ENCODE data around the gene TINCR.

The TINCR gene

DNA sequence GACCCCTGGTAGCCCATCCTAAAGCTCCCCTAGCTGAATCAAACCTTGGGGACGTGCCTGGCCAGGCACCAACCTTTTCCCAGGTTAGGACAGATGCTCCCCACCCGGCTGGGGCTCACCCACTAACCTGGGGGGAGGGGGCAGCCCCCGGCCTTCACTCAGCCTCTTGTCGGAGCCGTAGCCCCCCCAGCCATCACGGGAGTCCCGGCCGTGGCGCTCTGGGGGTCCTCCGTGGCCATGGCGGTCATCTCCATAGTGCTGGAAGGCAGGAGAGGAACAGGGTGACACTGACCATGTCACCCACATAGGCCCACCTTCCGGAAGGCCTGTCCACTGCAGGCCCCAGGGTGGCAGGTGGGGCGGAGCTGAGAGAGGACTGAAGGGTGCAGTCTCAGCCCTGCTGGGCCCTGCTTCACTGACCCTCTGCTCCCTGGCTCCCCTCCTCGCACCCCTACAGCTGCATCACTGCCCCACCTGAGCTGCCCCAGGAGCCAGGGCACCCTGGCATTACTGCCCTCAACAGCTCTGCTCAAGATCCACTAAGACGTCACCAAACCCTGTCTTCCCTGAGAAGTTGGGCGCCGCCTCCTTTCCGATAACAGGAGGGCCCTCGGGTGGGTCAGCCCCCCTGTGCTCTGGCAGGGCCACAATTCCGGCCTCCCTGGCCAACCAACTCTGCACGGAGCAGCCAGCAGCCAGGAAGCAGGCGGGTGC is 22.6 kb upstream of the TINCR start:
- Histone ChIP-seq H3K79me2 (peaks cover 11% of the 10 kb centered on the region), H3K4me1 (peaks cover 5% of the 10 kb centered on the region), H3K9ac (no peak overlapping the region), H3K4me3 (ENCODE audit: low read depth, low read length) (no peak overlapping the region), H2AFZ (no peak overlapping the region), H3K27me3 (ENCODE audit: control insufficient read depth, insufficient read depth, low read length) (no peaks in the 10 kb centered on the region), H3K4me2 (ENCODE audit: low read length) (no peak overlapping the region), H3K36me3 (ENCODE audit: control insufficient read depth, insufficient read depth, low read length) (no peaks in the 10 kb centered on the region), H3K27ac (no peak overlapping the region), H3K9me3 (ENCODE audit: control insufficient read depth, low read length) (no peaks in the 10 kb centered on the region)
- TF ChIP-seq, protein P1, sequence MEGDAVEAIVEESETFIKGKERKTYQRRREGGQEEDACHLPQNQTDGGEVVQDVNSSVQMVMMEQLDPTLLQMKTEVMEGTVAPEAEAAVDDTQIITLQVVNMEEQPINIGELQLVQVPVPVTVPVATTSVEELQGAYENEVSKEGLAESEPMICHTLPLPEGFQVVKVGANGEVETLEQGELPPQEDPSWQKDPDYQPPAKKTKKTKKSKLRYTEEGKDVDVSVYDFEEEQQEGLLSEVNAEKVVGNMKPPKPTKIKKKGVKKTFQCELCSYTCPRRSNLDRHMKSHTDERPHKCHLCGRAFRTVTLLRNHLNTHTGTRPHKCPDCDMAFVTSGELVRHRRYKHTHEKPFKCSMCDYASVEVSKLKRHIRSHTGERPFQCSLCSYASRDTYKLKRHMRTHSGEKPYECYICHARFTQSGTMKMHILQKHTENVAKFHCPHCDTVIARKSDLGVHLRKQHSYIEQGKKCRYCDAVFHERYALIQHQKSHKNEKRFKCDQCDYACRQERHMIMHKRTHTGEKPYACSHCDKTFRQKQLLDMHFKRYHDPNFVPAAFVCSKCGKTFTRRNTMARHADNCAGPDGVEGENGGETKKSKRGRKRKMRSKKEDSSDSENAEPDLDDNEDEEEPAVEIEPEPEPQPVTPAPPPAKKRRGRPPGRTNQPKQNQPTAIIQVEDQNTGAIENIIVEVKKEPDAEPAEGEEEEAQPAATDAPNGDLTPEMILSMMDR (IDR thresholded peaks at IDR 0.05), result no peak

DNA sequence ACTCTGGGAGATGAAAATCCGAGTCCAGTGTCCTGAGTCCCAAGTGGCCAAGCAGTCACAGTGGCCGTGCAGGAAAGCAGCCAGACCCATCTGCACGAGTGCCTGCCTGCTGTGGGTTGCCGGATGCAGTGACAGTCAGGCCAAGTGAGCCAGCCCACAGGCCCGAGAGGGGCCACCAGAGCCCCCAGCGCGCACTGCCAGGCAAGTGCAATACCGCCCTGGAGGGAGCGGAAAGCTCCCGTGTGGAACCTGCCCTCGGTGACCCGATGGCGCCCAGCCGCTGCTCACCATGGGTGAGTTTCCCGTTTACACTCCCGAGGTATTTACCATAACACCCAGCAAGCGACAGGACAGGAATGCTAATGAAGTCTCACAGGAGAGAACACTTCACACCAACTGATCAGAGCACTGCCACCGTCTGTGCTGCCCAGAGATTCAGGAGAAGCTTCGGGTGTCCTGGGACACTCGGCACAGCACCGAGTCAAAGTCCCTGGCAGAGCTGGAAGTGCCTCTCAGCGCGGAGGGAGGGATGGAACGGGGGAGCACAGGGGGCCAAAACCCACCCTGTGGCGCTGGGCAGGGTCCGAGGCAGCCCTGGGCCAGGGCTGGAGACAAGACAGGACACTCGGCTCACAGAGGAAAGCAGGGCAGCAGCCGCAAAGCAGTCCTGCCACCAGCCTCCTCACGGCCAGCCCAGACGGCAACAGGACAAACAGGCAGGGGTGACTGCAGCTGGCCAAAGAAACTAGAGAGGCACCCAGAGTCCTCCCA is 21.3 kb upstream of the TINCR start:
- Histone ChIP-seq H3K9ac (no peak overlapping the region), H3K4me1 (peaks cover 5% of the 10 kb centered on the region), H3K27me3 (ENCODE audit: control insufficient read depth, insufficient read depth, low read length) (no peaks in the 10 kb centered on the region), H2AFZ (no peak overlapping the region), H3K4me3 (ENCODE audit: low read depth, low read length) (no peak overlapping the region), H3K79me2 (peaks cover 9% of the 10 kb centered on the region), H3K4me2 (ENCODE audit: low read length) (no peak overlapping the region), H3K27ac (peak overlapping the region; percentile 7), H3K9me3 (ENCODE audit: control insufficient read depth, low read length) (no peaks in the 10 kb centered on the region), H3K36me3 (ENCODE audit: control insufficient read depth, insufficient read depth, low read length) (no peaks in the 10 kb centered on the region)
- TF ChIP-seq, protein P1 (IDR thresholded peaks at IDR 0.05), result no peak

DNA sequence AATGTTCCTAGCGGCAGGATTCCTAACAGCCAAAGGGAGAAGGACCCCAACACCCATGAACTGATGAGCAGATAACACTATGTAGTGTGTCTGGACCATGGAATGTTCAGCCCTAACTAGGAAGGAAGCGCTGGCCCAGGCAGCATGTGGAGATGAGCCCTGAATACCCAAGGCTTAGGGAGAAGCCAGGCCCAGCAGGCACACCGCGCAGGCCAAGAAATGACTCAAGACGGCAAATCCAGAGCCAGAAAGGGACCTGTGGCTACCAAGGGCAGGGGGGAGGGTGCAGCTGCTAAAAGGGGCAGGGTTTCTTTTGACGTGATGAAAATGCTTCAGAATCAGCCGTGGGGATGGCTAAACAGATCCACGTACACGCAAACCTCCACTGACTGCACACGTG is 20.7 kb upstream of the TINCR start:
- Histone ChIP-seq H3K4me3 (ENCODE audit: low read depth, low read length) (no peak overlapping the region), H3K36me3 (ENCODE audit: control insufficient read depth, insufficient read depth, low read length) (no peaks in the 10 kb centered on the region), H3K79me2 (peaks cover 9% of the 10 kb centered on the region), H2AFZ (no peak overlapping the region), H3K27ac (no peak overlapping the region), H3K27me3 (ENCODE audit: control insufficient read depth, insufficient read depth, low read length) (no peaks in the 10 kb centered on the region), H3K4me1 (peaks cover 5% of the 10 kb centered on the region), H3K9me3 (ENCODE audit: control insufficient read depth, low read length) (no peaks in the 10 kb centered on the region), H3K4me2 (ENCODE audit: low read length) (no peak overlapping the region), H3K9ac (no peak overlapping the region)
- TF ChIP-seq, protein P1 (IDR thresholded peaks at IDR 0.05), result no peak

DNA sequence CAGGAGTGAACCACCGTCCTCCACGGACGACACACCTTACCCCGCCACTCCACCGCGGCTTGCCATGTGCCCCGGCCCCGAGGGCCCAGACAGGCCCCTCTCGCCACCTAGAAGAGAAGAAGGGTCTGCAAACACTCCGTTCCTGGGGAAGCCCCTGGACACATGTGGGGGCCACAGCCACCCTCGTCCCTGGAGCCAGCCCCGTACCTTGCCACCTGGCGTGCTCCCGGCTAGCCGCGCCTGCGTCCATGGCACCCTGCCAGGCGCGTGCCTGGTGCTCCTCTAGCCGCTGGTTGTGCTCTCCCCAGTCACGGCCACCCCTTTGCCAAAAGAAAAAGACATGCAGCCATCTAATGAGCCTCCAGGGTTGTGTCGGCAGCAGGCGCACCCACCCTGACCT is 19.9 kb upstream of the TINCR start:
- H3K4me1 ChIP-seq, result peaks cover 5% of the 10 kb centered on the region
- no peak overlapping the region for H3K4me3 ChIP-seq (ENCODE audit: low read depth, low read length)
- H3K27ac ChIP-seq, result no peak overlapping the region
- no peak overlapping the region for H3K9ac ChIP-seq
- no peaks in the 10 kb centered on the region for H3K9me3 ChIP-seq (ENCODE audit: control insufficient read depth, low read length)
- H3K4me2 ChIP-seq (ENCODE audit: low read length), result no peak overlapping the region
- H2AFZ ChIP-seq, result no peak overlapping the region
- peaks cover 9% of the 10 kb centered on the region for H3K79me2 ChIP-seq
- H3K36me3 ChIP-seq (ENCODE audit: control insufficient read depth, insufficient read depth, low read length), result no peaks in the 10 kb centered on the region
- H3K27me3 ChIP-seq (ENCODE audit: control insufficient read depth, insufficient read depth, low read length), result no peaks in the 10 kb centered on the region
- TF ChIP-seq, protein P1 (IDR thresholded peaks at IDR 0.05), result no peak

All from parathyroid adenoma (tissue), 2 donors.